ENCODE data around the gene PPP1CC. TPM values are rescaled to one million over a fixed set of nuclear protein-coding genes. Genes with fewer than 3 reads are reported as not detected.
"Not testable (repeated sequence)": the region's sequence is repeated elsewhere in the genome, so short reads cannot be mapped to it uniquely, and the experiment has no call there.

The PPP1CC gene
- total RNA-seq, 1 donor from 2014 or later = 174 TPM

GRCh38 chr12:110775997-110776396, 33.3 kb upstream of the PPP1CC start:
- Mint-ChIP-seq H3K36me3 (no peaks in the 10 kb centered on the region), H3K27me3 (peaks cover 6% of the 10 kb centered on the region), H3K4me1 (ENCODE audit: unreplicated experiment) (peaks cover 4% of the 10 kb centered on the region), H3K9me3 (peaks cover 7% of the 10 kb centered on the region), H3K27ac (no peak overlapping the region), H3K4me3 (no peak overlapping the region)
- TF ChIP-seq CTCF (conservative IDR thresholded peaks at IDR 0.05) = no peak
- no peak for DNase-seq (ENCODE audit: extremely low spot score, unreplicated experiment)

- TF ChIP-seq CTCF (conservative IDR thresholded peaks at IDR 0.05) = no peak
- no peaks in the 10 kb centered on the region for H3K4me1 Mint-ChIP-seq (ENCODE audit: unreplicated experiment)
- peaks cover 7% of the 10 kb centered on the region for H3K9me3 Mint-ChIP-seq
- no peak overlapping the region for H3K27ac Mint-ChIP-seq
- H3K4me3 Mint-ChIP-seq = no peak overlapping the region
- DNase-seq (ENCODE audit: extremely low spot score, unreplicated experiment) = no peak
- no peaks in the 10 kb centered on the region for H3K36me3 Mint-ChIP-seq
- H3K27me3 Mint-ChIP-seq = peaks cover 2% of the 10 kb centered on the region
Observed at GRCh38 chr12:110774824-110775223, 32.1 kb upstream of the PPP1CC start.

GRCh38 chr12:110768960-110769359, 26.3 kb upstream of the PPP1CC start:
- Mint-ChIP-seq H3K27me3 (peaks cover 7% of the 10 kb centered on the region), H3K27ac (no peak overlapping the region), H3K4me1 (ENCODE audit: unreplicated experiment) (no peaks in the 10 kb centered on the region), H3K9me3 (peaks cover 7% of the 10 kb centered on the region), H3K36me3 (no peaks in the 10 kb centered on the region), H3K4me3 (no peak overlapping the region)
- TF ChIP-seq CTCF (conservative IDR thresholded peaks at IDR 0.05) = no peak
- DNase-seq (ENCODE audit: extremely low spot score, unreplicated experiment) = no peak

- TF ChIP-seq CTCF (conservative IDR thresholded peaks at IDR 0.05) = no peak
- Mint-ChIP-seq H3K9me3 (peaks cover 6% of the 10 kb centered on the region), H3K36me3 (no peaks in the 10 kb centered on the region), H3K27me3 (peaks cover 7% of the 10 kb centered on the region), H3K27ac (no peak overlapping the region), H3K4me3 (no peak overlapping the region), H3K4me1 (ENCODE audit: unreplicated experiment) (no peaks in the 10 kb centered on the region)
- no peak for DNase-seq (ENCODE audit: extremely low spot score, unreplicated experiment)
Observed at GRCh38 chr12:110767863-110768262, 25.2 kb upstream of the PPP1CC start.

- Mint-ChIP-seq H3K4me1 (ENCODE audit: unreplicated experiment) (no peaks in the 10 kb centered on the region), H3K27me3 (peaks cover 7% of the 10 kb centered on the region), H3K4me3 (no peak overlapping the region), H3K36me3 (no peaks in the 10 kb centered on the region), H3K27ac (no peak overlapping the region), H3K9me3 (no peaks in the 10 kb centered on the region)
- DNase-seq (ENCODE audit: extremely low spot score, unreplicated experiment) = no peak
- TF ChIP-seq CTCF (conservative IDR thresholded peaks at IDR 0.05) = no peak
Observed at GRCh38 chr12:110766311-110767154, 23.8 kb upstream of the PPP1CC start.

- not testable (repeated sequence) for H3K27ac Mint-ChIP-seq; H3K4me3 Mint-ChIP-seq; H3K9me3 Mint-ChIP-seq; H3K27me3 Mint-ChIP-seq; H3K4me1 Mint-ChIP-seq (ENCODE audit: unreplicated experiment); H3K36me3 Mint-ChIP-seq; DNase-seq (ENCODE audit: extremely low spot score, unreplicated experiment)
Observed at GRCh38 chr12:110765572-110765971, 22.9 kb upstream of the PPP1CC start.

Measured in type B pancreatic cell (in vitro differentiated cells).